Limb (tissue), 2 donors: Measurements from ENCODE around the gene TUBA3D.
"Not testable (repeated sequence)": the region's sequence is repeated elsewhere in the genome, so short reads cannot be mapped to it uniquely, and the experiment has no call there.

Experiments used
- DNase-seq, 2 donors: peaks; one replicate each; pipeline ENCODE4 v3.0.0-alpha.2; 2016; ENCODE audit errors: extremely low spot score in 2 of 2

Gene TUBA3D

DNA sequence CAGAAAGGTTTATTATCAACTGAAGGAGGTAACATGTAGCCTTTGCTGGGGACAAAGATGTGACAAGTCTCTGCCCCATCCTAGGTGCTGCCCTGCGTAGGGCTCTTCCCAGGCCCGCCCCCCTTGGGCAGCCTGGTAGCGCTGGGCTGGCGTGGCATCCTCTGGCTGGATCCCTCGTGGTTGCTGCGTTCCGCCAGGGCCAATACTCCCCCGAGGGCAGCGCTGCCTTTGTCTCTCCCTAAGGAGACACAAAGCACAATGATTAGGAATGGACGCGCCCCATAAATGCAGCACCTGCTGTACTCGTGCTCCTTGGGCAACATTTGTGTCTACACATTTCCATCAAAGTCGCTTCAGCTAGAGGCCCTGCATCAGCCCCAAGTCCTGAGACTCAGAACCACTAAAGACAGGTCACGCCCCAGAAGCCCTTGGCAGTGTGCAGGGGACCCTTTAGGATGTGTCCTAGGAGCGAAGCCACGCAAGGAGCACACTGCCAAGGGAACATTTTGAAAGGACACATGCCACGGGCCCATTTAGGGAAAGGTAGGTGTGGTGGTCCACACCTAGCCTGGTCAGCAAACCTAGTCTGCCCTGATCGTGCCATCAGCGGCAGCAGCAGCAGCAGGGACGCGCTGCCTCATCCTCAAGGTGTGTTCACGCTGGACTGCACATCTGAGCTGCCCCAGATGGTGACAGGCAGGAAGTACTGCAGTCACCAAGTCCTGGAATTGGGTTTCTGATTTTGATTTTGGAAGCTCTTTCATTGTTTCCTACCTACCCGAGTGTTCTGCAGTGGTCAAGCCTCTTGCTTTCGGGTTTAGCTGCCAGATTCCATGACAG lies 8.3 kb downstream of the TUBA3D start:
- DNase-seq: not testable (repeated sequence)

DNA sequence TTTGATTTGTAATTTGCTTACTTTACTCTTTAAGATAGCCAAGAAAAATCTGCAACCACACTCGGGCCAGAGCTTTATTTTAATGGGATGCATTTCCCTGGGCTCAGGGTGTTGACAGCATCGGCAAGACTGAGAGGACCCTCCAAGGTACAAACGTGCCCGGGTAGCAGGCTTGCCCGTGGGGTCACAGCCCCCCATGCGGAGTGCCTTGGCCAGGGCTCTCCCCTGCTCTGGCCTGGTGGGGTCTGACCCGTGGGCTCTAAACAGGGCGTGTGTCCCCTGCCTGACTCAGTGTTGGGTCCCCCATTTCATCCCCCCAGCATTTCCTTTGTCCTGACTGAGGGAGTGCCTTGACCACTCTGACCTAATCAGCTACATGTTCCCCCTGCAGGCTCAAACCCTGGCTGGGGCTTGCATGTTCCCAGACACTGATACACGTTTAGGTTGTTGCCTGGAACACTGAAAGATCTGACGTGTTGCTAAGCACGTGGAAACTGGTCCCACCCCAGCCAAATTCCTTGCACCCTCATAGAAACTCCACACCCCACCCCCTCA lies 9.1 kb downstream of the TUBA3D start:
- DNase-seq: not testable (repeated sequence)

- DNase-seq: not testable (repeated sequence)
Observed at GRCh38 chr2:131486201-131486902, 10.4 kb downstream of the TUBA3D start.

- DNase-seq: no peak
Observed at GRCh38 chr2:131488306-131489205, 12.6 kb downstream of the TUBA3D start.

DNA sequence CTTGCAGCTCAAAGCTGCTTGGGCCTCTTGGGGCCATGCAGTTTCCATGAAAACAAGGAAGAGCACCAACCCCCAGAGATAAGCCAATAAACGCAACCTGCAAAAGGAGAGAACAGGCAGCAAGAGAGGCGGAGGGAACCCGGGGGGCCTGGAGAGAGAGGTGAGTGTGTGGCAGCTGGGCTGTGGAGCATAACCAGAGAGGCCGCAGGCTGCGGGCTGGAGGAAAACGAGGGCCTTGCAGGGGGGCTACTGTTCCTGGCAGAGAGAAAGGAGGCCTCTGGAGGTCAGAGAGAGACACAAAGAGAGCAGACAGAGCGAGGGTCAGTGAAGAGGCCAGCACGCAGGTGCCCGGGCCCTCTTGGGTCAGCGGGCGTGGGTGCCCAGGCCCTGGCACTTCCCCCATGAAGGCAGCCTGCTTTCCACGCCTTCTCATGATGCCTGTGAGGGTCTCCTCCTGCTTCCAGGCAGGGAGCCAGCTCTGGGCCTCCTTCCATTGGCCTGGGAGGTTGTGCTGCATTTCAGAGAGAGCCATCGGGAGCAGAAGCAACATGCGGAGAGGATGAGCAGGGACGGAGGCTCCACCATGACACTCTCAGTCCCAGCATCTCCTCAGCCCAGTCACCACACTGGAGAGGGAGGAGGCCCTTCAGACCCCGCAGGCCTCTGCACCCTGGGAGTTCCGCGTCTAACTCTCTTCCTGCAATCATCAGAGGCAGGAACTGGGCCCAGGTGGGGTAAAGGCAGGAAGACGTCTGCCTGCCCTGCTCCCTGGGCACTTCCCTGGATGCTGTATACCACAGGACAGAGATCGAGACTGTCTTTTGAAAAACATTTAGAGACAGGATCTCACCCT lies 14.9 kb downstream of the TUBA3D start:
- peak in 1 of 2 donors; percentile 67 for DNase-seq

DNA sequence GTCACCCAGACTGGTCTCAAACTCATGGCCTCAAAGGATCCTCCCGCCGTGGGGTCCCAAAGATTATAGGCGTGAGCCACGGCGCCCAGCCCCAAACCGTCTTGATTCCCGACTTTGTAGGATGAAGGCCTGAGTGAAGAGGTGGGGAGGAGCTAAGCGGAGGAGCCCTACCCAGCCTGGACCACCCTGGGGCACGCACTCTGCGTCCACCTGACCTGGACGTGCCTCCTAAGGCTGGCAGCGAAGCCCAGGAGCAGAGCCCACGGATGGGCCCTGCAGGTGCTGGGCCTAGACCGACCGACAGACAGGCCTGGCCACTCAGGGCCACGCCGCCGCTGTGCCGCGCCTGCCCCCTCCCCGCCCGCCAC lies 15.5 kb downstream of the TUBA3D start:
- DNase-seq: peak in 1 of 2 donors; percentile 45

- not testable (repeated sequence) for DNase-seq
Observed at GRCh38 chr2:131492015-131492417, 16.1 kb downstream of the TUBA3D start, which contains the start of gene MZT2A. MZT2A (minus strand) TSS chr2:131492397; CDS start chr2:131492376, 21 bp downstream.

DNA sequence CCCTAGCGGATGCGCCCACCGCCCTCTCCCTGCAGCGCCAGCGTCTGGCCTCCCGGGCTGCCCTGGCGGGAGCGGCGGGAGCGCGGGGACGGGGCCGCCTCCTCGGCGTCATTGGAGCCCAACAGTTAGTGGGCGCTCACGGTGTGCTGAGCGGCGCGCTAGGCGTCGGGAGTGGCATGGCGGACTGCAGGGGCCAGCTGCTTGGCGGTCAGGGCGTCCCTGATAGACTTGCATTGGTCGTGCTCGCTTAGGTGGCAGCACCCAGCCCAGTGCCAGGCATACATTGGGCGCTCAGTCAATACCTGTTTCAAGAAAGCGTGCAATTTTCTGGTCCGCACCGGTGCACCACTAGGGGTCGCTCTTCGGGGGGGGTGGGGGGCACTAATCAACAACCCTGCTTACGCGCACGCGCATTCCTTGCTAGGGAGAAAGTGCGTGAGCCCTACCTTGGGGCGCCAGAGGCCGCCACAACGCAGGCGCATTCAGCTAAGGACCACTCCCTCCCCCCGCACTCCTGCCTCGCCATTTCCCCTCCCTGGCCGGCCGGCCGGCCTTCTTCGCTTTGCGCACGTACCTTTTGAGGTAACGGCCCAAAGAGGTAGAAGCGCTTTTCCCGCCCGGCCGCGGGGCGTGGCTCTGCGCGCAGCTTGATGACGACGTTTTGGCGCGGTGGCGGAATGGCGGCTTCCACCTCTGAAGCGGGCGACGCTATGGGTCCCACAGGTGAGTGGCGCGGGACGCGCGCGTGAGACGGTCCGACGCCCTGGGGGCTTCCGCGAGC lies 16.7 kb downstream of the TUBA3D start:
- peak; percentile 93 to 94 for DNase-seq

DNA sequence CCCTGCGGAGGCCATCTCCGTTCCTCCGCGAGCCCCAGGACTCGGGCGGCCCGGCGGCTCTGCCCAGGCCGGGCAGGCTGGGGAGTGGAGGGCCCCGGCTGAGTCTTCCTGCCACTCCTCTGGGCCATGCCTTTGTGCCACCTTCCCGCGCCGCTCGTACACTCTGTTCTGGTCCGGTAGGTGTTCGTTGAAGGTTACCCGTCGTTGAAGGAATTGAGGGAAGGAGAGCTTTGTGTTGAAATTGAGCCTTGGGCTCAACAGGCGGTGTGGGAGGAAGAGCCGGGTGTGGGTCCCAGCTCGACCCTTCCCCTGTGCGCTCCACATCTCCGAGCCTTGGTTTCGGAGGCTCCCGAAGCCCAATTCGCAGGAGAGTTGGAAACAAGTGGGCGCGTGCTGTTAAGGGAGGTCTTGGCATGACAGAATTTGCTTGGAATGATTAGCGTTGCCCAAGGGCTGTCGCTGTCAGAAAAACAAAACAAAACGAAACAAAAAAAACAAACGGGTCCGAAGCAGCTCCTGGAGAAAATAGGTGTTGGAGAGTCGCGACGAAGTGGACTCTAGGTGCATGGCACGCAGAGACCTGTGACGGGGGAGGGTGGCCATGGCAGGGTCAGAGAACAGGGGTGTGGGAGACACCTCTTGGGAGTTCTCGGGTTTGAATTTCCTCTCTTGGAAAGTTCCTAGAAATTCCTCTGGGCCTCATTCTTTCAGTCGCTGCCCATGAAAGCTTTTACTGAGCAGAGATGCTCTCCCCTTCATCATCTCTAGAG lies 17.5 kb downstream of the TUBA3D start:
- peak in 1 of 2 donors; percentile 35 for DNase-seq

GRCh38 chr2:131495506-131495905 lies 19.6 kb downstream of the TUBA3D start:
- not testable (repeated sequence) for DNase-seq

GRCh38 chr2:131498321-131498973 lies 22.5 kb downstream of the TUBA3D start:
- DNase-seq: not testable (repeated sequence)

DNA sequence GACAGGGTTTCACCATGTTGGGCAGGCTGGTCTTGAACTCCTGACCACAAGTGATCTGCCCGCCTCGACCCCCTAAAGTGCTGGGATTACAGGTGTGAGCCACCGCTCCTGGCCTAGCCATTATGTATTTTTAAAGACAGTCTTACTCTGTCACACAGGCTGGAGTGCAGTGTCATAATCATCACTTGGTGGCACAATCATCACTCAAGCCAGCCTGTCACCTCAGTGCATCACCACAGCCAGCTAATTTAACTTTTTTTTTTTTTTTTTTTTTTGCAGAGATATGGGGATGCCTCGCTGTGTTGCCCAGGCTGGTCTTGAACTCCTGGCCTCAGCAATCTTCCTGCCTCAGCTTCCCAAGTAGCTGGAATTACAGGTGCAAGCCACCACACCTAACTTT lies 27.7 kb downstream of the TUBA3D start:
- not testable (repeated sequence) for DNase-seq

- DNase-seq: not testable (repeated sequence)
Observed at GRCh38 chr2:131504082-131504750, 28.3 kb downstream of the TUBA3D start.

DNA sequence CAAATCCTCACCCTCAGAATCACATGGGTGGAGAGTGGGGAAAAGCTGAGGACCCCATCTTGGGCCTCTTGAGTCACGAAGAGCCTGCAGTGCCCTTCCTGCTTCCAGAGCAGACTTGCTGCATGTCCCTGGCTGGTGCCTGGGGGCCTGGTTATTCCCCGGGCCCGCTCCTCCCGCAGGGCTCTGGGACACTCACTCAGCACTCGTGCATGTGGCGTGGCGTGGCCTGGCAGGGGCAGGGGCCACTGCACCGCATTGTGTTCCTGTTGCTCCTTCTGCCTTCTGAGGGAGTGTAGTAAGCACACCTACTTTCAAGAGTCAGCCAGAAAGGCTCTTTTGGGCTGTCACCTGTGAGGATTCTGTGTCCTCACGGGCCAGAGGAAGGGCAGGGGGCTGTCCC lies 33.7 kb downstream of the TUBA3D start:
- DNase-seq: no peak

- not testable (repeated sequence) for DNase-seq
Observed at GRCh38 chr2:131511291-131511968, 35.5 kb downstream of the TUBA3D start.

DNA sequence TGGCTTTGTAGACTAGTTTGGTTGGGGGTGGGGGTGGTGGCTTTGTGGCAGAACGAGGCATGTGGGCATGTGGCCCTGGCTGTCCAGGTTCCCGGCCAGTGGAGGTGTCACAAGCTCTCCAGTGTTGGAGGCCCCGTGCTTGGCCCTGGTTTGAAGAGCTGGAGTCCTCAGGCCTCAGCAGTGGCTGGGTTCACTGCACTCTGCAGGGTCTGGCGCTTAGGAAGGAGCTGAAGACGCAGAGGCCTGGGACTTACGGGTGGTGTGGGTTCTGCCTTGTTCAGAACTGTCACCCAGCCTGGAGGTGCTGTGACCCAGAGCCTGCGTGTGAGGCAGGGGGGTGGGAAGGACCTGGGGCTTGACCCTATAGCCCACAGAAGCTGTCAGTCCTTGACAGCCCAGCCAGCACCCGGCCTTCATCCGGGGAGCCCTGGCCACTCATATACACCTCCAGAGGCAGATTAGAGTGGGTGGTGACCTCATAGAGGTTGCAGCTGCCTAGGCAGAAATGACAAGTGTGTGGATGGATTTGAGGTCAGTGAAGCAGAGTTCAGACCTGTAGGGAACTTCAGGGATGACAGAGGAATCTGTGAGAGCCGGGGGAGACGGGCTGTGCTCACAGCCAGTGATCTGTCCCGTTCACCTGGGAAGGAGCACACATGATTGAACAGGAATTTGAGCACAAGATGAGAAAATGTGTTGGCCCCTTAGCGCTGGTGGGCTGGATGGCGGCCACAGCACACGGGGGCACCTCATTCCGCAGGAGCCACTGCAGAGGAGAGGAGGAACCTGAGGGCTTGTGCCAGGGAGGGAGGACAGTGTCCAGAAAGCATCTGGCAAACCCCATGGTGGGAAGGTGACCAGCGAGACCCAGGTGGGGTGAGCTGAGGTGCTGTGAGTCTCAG lies 36.3 kb downstream of the TUBA3D start:
- not testable (repeated sequence) for DNase-seq
